ENCODE results near the gene LRRC38. TPM values are rescaled to one million over a fixed set of nuclear protein-coding genes. Genes with fewer than 3 reads are reported as not detected.

The LRRC38 gene
- total and polyA plus RNA-seq, 10 of the 15 experiments (the other 5 are each of a cell fraction or from before 2014, with no cell fraction given) = not detected

DNA sequence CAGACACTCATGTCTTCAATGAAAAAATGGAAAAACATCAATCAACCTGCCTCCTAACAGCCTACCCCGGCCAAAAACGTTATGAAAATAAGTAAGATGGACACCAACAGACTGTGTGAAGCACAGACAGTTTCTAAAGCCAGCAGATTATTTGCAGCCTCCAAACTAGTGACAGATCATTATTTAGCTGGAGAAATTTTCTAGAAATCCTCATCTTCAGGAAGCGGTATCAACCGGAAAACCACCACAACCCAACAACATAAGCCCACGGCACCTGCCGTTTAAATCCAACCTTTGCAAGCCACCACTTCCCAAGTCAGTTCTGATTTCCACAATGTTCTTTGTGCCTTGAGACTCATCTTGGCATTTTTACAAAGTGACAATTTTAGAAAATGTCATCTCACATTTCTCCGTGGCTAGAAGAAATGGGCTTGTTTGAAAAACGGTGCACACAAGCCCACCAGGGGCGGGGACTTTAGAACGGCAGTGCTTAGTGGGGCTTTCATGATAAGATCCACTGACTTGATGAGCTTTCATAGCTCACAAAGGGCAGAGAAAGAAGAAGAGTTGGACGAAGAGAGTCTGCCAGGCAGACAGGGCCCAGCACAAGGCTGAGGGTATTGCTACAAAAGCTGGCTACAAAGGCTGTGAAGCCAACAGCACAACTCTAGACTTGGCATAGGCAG, 34.5 kb downstream of the LRRC38 start:
- WGBS (ENCODE audit: insufficient coverage, insufficient replicate concordance, low lambda C conversion rate, missing lambda C conversion rate) = 16% methylated on average over 11 of the region's 11 CpGs
- intact Hi-C loops (cut with micrococcal nuclease; ENCODE audit: unreplicated experiment) = no loop called here
- no peaks in the 10 kb centered on the region for H3K79me2 ChIP-seq (ENCODE audit: control insufficient read depth, insufficient read depth, low read length)
- RAD21 ChIA-PET (ENCODE audit: unreplicated experiment) = no interaction called here
- SMC1A ChIA-PET (ENCODE audit: uncharacterized antibody, unreplicated experiment) = no interaction called here
- no peaks in the 10 kb centered on the region; the same call in 1 of the 2 replicates for H4K20me1 ChIP-seq (ENCODE audit: control insufficient read depth, insufficient read depth)
- CTCF ChIA-PET = no interaction called here
- FAIRE-seq (no peak), ATAC-seq (no peak), DNase-seq (ENCODE audit: low read depth, low spot score) (no peak)
- POLR2A ChIA-PET = no interaction called here
- H3K27ac ChIP-seq (ENCODE audit: control insufficient read depth, insufficient read depth) = no peak overlapping the region
- no peak overlapping the region for H2AFZ ChIP-seq (ENCODE audit: control insufficient read depth, low read depth, low read length)
- no peaks in the 10 kb centered on the region for H3K4me1 ChIP-seq (ENCODE audit: control insufficient read depth, insufficient read depth, low read length)
- BruUV-seq (replicated peaks) = no TSS peak
- H3K36me3 ChIP-seq (ENCODE audit: control insufficient read depth in 2 of 2, insufficient read depth in 2 of 2, low read length in 1 of 2) = no peaks in the 10 kb centered on the region
- no peaks in the 10 kb centered on the region for H3K9me3 ChIP-seq (replicated peaks; ENCODE audit: control insufficient read depth, insufficient read depth, low read length)
- no peak overlapping the region for H3K9ac ChIP-seq (ENCODE audit: control insufficient read depth, insufficient read depth, low read length)
- in situ Hi-C loops (cut with MboI) = no loop called here
- H3K4me2 ChIP-seq (ENCODE audit: control insufficient read depth, insufficient read depth) = no peak overlapping the region
- peaks cover 0 to 3% of the 10 kb centered on the region in 2 experiments; a peak in 2 of 4 replicates for H3K27me3 ChIP-seq (replicated peaks in 1 of 2; ENCODE audit: control insufficient read depth in 2 of 2, insufficient read depth in 2 of 2, low read length in 1 of 2)
- H3K4me3 ChIP-seq = no peak overlapping the region
- TF ChIP-seq FOS (IDR thresholded peaks at IDR 0.05; ENCODE audit: borderline replicate concordance, extremely low read depth, insufficient read length) = no peak
- no peak for TF ChIP-seq ZNF274 (IDR thresholded peaks at IDR 0.05; ENCODE audit: insufficient read depth, insufficient read length)
- no peak for TF ChIP-seq RCOR1 (conservative IDR thresholded peaks at IDR 0.05; ENCODE audit: low read depth, low read length)
- no peak for TF ChIP-seq RAD51 (IDR thresholded peaks at IDR 0.05)
- TF ChIP-seq PML (IDR thresholded peaks at IDR 0.05; ENCODE audit: low read length) = no peak
- TF ChIP-seq EP300 (IDR thresholded peaks at IDR 0.05; ENCODE audit: borderline replicate concordance in 1 of 2, control insufficient read depth in 1 of 2, low read depth in 2 of 2, low read length in 2 of 2) = no peak
- no peak for TF ChIP-seq CREM (IDR thresholded peaks at IDR 0.05; ENCODE audit: low read depth)
- TF ChIP-seq, protein P1, sequence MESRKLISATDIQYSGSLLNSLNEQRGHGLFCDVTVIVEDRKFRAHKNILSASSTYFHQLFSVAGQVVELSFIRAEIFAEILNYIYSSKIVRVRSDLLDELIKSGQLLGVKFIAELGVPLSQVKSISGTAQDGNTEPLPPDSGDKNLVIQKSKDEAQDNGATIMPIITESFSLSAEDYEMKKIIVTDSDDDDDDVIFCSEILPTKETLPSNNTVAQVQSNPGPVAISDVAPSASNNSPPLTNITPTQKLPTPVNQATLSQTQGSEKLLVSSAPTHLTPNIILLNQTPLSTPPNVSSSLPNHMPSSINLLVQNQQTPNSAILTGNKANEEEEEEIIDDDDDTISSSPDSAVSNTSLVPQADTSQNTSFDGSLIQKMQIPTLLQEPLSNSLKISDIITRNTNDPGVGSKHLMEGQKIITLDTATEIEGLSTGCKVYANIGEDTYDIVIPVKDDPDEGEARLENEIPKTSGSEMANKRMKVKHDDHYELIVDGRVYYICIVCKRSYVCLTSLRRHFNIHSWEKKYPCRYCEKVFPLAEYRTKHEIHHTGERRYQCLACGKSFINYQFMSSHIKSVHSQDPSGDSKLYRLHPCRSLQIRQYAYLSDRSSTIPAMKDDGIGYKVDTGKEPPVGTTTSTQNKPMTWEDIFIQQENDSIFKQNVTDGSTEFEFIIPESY (IDR thresholded peaks at IDR 0.05) = no peak
- no peak for TF ChIP-seq JUND (IDR thresholded peaks at IDR 0.05; ENCODE audit: low read depth, low read length)
- no peak for TF ChIP-seq NFIC (IDR thresholded peaks at IDR 0.05; ENCODE audit: low read depth, low read length)
- no peak for TF ChIP-seq RELA (IDR thresholded peaks at IDR 0.05; ENCODE audit: borderline replicate concordance, partially characterized antibody)
- no peak for TF ChIP-seq TCF12 (IDR thresholded peaks at IDR 0.05; ENCODE audit: low read depth, low read length)
- TF ChIP-seq, protein P2, sequence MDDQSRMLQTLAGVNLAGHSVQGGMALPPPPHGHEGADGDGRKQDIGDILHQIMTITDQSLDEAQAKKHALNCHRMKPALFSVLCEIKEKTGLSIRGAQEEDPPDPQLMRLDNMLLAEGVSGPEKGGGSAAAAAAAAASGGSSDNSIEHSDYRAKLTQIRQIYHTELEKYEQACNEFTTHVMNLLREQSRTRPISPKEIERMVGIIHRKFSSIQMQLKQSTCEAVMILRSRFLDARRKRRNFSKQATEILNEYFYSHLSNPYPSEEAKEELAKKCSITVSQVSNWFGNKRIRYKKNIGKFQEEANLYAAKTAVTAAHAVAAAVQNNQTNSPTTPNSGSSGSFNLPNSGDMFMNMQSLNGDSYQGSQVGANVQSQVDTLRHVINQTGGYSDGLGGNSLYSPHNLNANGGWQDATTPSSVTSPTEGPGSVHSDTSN (IDR thresholded peaks at IDR 0.05; ENCODE audit: insufficient replicate concordance, low read depth, low read length) = no peak
- no peak for TF ChIP-seq RAD21 (IDR thresholded peaks at IDR 0.05; ENCODE audit: insufficient read depth, low read depth, low read length)

Measured in GM12878 (cell line).